LNCaP clone FGC (cell line): ENCODE data around the gene ASTN1.

ENCODE experiments used
- DNase-seq: peaks from one replicate; pipeline ENCODE4 v3.0.0-alpha.2; 2011; ENCODE audit warnings: low read depth
- H3K4me3 ChIP-seq: 2 replicates; pipeline ENCODE4 v1.5.1; 2011; ENCODE audit warnings: mild to moderate bottlenecking, low read depth, low read length, control low read depth
- CTCF ChIP-seq: IDR thresholded peaks from 2 replicates; pipeline ENCODE4 v1.5.1; 2012; ENCODE audit warnings: mild to moderate bottlenecking; ENCODE audit not compliant: control insufficient read depth, insufficient read depth; ENCODE audit errors: extremely low read depth

Gene ASTN1

GRCh38 chr1:177164380-177165068 lies at the start of gene ASTN1:
TSS of gene ASTN1 (minus strand) at chr1:177164712. CDS start at chr1:177164676, 36 bp downstream.
- TF ChIP-seq CTCF: no peak
- no peak for DNase-seq
- no peak within 1 kb of the TSS for H3K4me3 ChIP-seq

- TF ChIP-seq CTCF: no peak
- DNase-seq: no peak
- no peak overlapping the region for H3K4me3 ChIP-seq
Measured at GRCh38 chr1:177211231-177211630, 46.7 kb upstream of the ASTN1 start.

- no peak for TF ChIP-seq CTCF
- H3K4me3 ChIP-seq: no peak overlapping the region
- DNase-seq: no peak
Measured at GRCh38 chr1:177210071-177210470, 45.6 kb upstream of the ASTN1 start.

GRCh38 chr1:177209357-177209756 lies 44.8 kb upstream of the ASTN1 start:
- TF ChIP-seq CTCF: no peak
- DNase-seq: peak; percentile 4
- no peak overlapping the region for H3K4me3 ChIP-seq

GRCh38 chr1:177208920-177209319 lies 44.4 kb upstream of the ASTN1 start:
- no peak overlapping the region for H3K4me3 ChIP-seq
- DNase-seq: no peak
- TF ChIP-seq CTCF: no peak

- DNase-seq: no peak
- no peak for TF ChIP-seq CTCF
- no peak overlapping the region for H3K4me3 ChIP-seq
Measured at GRCh38 chr1:177206831-177207355, 42.4 kb upstream of the ASTN1 start.

- no peak for DNase-seq
- no peak for TF ChIP-seq CTCF
- no peak overlapping the region for H3K4me3 ChIP-seq
Measured at GRCh38 chr1:177200290-177200689, 35.8 kb upstream of the ASTN1 start.
